ENCODE data around the gene MACC1.
A peak's percentile ranks its signal among the peaks of the same experiment; 100 is the strongest.

The MACC1 gene

DNA sequence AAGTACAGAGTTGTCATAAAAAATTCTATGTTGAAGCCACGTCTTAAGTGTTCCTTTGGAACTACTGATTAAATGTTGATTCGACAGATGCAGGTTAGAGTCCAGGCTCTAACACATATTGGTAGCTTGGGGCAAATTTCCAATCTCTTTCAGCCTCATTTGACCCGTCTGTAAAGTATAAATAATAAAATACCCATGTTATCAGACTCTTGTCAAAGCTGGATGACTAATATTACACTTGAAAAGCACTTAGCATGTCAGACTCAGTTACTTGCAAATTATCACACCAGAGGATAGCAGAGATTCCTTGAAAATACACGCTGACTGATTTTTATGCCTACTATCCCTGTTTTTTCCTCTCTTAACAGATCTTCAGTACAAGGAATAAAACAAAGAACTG lies 18.1 kb upstream of the MACC1 start:
- in situ Hi-C loops (cut with HindIII; ENCODE audit: low pct_ligation_motif_present, low pct_unique_long_range_greater_than_20kb, low sequenced_read_pairs), result no loop called here
- DNase-seq, result no peak

DNA sequence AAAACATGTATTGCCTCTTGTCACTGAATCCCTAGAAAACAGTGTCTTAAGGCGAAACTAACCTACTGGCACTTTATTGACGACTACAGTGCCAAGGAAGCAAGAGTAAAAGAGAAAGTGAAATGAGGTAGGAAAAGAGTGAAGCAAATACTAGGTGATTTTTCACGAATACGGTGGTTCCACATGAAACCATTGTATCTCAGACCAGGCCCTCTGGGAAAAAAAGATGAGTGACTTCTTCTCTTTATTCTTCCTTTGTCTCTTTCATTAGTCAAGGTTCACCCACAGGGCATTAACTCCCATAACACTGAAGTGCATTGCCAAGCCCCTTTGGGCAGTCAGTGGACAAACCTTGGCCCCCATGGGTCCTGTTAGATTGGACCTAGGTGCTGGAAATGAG lies 16.2 kb upstream of the MACC1 start:
- in situ Hi-C loops (cut with HindIII; ENCODE audit: low pct_ligation_motif_present, low pct_unique_long_range_greater_than_20kb, low sequenced_read_pairs), result no loop called here
- no peak for DNase-seq

DNA sequence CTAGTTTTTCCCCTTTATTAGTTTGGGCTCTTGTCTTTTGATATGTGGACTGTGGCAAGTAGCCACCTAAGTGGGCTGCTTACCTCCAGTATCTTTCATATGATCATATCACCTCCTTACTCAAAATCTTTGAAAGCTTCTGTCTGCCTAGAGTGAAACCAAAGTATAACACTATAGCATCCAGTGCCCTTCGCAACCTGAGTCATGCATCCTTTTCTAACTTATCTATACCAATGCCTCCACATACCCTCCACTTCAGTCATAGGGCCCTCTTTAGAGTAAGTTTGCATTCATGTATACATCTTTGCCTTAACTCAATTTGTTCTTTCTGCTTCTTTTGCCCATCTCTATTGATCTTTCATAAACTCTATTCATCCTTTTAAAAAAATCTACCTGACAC lies 15.7 kb upstream of the MACC1 start:
- in situ Hi-C loops (cut with HindIII; ENCODE audit: low pct_ligation_motif_present, low pct_unique_long_range_greater_than_20kb, low sequenced_read_pairs), result no loop called here

DNA sequence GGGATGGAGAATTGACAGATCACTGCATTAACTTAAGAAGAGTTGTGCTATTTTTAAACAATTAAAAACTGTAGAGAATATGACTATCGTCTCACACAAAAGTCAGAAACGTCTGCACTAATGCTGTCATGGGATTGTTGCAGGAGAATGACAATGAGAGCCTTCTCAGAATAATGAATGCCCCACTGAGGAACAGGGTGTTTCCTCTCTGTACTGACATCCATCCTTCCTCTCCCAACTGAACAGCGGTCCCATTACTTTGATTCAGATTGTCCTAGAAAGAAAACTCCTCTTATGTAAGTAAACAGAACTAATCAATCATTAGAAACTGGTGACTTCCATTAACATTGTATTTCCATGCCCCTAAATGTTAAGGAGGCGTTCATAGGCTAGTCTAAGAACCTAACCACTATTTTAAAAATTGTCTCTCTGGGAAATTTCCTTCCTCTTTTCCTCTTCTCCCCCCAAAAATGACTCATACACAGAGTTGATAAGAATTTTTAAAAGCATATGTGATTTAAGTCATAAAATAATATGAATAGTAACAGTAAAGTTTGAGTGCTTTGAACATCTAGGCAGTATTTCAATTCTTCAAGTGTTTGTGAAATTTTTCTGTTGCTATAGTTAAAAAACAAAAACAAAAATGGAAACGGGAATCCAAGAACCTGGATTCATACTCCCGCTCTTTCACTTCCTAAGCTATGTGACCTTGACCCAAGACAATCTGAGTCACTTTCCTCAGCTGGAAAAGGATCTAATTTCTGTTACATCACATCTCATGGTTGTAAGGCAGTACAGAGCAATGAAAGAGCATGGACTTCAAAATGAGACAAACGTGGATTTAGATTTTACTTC lies 12.7 kb upstream of the MACC1 start:
- peak; percentile 49 for DNase-seq
- in situ Hi-C loops (cut with HindIII; ENCODE audit: low pct_ligation_motif_present, low pct_unique_long_range_greater_than_20kb, low sequenced_read_pairs), result no loop called here

More for the DNA sequence above, 15.7 kb upstream of the MACC1 start:
- no peak for DNase-seq

DNA sequence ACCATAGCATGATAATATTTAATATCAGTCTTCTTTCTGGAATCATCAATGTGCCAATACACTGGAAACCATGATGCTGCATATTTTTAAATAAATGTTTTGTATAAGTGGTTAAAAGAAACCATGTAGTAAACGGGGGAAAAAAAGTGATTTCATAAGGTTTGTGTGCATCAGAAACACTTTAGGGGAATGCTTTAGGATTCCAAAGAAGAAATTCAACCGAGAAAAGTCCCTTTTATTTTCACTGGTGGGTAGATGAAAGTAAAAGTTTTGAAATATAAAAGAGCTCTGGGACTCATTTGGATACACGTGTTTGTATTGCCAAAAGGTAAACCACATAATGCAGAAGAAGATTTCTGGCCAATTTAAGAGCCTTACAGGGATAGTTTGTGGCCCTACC lies 11.9 kb upstream of the MACC1 start:
- DNase-seq, result no peak
- in situ Hi-C loops (cut with HindIII; ENCODE audit: low pct_ligation_motif_present, low pct_unique_long_range_greater_than_20kb, low sequenced_read_pairs), result no loop called here

DNA sequence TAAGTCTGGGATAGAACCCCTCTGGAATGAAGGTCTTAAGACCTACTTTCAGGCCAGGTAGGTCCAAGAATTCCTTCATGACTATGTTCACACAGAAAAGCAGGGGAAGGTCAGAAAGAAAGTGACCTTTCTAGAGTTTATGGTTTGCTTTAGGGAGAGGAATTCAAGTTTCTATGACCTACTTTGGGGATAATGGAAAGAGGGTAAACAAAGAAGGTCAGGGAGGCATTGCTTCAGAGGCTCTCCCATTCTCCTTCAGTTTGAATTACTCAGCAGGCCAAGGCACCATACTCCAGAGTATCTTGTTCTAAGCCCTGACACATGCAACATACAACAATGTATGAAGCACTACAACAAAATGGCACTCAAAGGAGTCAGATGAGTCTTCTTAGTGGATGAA lies 11.5 kb upstream of the MACC1 start:
- in situ Hi-C loops (cut with HindIII; ENCODE audit: low pct_ligation_motif_present, low pct_unique_long_range_greater_than_20kb, low sequenced_read_pairs), result no loop called here
- DNase-seq, result no peak

DNA sequence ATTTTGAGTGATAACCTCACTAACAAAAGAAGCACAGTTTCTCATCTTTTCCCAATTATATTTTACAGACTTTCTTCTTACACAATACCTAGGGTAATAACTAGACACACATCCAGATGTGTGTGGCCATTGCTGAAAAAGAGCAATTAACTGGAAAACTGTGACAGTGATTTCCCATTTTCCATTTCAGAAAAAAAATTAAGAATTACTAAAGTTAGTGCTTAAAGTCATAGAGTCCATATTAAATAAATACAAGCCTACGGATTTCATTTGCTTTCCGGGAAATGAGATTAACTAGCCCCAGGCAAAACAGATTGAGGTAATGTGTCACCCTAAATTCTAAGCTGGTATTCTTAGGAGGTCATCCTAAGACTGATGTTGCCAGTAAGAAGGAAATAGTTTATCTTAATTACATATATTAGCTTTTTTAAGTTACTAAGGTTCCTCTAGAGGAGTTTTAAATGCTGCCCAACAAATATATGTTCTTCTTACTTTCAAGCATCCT lies 10.2 kb upstream of the MACC1 start:
- DNase-seq, result no peak
- in situ Hi-C loops (cut with HindIII; ENCODE audit: low pct_ligation_motif_present, low pct_unique_long_range_greater_than_20kb, low sequenced_read_pairs), result no loop called here

DNA sequence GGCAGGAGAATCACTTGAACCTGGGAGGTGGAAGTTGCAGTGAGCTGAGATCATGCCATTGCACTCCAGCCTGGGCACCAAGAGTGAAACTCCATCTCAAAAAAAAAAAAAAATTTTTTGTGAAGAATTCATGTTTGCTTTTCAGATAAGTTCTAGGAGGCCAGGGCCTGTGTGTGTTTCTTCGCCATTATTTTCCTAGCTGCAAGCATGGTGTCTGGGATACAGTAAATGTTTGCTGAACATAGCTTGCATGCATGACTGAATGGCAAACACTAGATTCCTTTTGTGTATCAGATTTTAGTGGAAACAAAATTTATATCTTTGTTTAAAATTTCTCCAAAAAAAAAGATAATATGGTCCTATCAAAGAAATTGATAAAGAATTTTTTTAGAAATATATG lies 9.7 kb upstream of the MACC1 start:
- no peak for DNase-seq
- in situ Hi-C loops (cut with HindIII; ENCODE audit: low pct_ligation_motif_present, low pct_unique_long_range_greater_than_20kb, low sequenced_read_pairs), result no loop called here

DNA sequence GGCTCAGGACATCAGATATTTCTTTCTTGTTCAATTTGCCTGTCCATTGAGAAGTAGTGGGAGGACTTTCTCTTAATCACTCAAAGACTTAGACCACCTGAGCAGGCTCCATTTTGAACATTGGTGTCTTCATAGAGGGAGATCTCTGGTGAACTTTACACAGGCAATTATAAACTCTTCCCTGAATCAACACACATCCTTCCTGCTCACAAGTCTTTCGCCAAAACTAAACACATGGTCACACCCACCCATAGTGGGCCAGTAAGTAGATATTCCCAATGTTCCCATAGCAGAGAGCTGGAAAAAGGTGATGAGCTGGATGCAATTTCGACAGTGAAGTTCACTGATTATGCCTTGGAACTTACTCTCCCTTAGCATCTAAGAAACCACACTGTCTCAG lies 8.2 kb upstream of the MACC1 start:
- in situ Hi-C loops (cut with HindIII; ENCODE audit: low pct_ligation_motif_present, low pct_unique_long_range_greater_than_20kb, low sequenced_read_pairs), result no loop called here

DNA sequence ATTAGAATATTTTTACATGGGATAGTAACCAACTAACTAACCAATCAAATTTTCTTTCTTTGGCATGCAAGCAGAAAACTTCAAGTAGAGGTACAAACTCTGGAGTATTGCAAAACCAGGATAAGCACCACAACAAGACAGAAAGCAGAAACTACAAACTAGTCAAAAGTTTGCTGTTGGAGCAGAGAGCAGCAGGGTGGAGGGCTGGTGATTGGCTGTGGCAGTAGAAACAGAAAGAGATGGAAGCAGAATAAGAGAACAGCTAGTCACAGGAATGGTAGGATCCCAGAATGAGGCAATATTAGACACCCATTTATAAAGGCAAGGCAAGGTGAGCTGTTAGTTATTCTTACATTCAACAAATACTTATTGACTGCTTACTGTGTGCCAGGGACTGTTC lies 6.8 kb upstream of the MACC1 start:
- no peak for DNase-seq
- in situ Hi-C loops (cut with HindIII; ENCODE audit: low pct_ligation_motif_present, low pct_unique_long_range_greater_than_20kb, low sequenced_read_pairs), result loop anchor here (25.0 kb wide), 1 partner anchor 88 kb away; no protein-coding TSS in a partner anchor

More for the DNA sequence above, 8.2 kb upstream of the MACC1 start:
- DNase-seq, result no peak

DNA sequence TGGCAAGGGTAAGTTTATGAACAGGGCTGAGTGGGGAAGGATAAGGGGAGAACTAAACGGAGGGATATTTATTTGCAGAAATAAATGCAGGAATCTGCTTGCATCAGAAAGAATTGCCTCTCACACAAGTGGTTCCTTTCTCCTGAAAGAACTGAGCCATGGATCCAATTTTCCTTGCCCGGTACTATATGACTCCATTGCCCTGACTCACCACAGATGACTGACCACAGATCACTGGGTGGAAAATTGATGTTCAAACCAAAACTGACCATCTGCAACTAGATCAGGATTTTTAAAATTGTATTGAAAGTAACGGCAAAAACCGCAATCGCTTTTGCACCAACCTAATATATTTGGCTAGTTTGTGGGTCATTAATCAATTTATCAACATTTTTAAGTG lies 6.2 kb upstream of the MACC1 start:
- DNase-seq, result no peak
- in situ Hi-C loops (cut with HindIII; ENCODE audit: low pct_ligation_motif_present, low pct_unique_long_range_greater_than_20kb, low sequenced_read_pairs), result loop anchor here (25.0 kb wide), 1 partner anchor 89 kb away; no protein-coding TSS in a partner anchor

DNA sequence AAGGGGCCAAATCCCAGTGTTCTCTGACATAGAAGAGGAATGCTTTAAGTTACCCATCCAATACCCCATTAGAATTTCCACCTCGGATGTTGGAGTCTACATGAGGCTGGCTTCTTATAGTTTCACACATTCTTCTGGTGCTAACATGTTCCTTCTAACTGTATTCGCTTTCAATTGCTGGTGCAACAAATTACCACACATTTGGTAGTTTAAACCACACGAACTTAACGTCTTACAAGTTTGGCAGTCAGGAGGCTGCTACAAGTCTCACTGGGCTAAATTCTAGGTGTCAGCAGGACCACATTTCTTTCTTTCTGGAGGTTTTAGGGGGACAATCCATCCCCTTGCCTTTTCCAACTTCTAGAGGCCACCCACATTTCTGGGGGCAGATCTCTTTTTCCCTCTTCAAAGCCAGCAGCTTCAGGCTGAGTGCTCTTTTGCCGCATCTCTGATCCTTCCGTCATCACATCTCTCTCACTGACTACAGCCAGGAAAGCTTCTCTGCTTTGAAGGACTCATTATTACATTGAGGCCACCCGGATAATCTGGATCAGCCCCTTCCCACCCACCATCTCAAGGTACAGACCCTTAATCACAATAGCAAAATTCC lies 5.1 kb upstream of the MACC1 start:
- in situ Hi-C loops (cut with HindIII; ENCODE audit: low pct_ligation_motif_present, low pct_unique_long_range_greater_than_20kb, low sequenced_read_pairs), result loop anchor here (25.0 kb wide), 1 partner anchor 90 kb away; no protein-coding TSS in a partner anchor
- DNase-seq, result no peak

DNA sequence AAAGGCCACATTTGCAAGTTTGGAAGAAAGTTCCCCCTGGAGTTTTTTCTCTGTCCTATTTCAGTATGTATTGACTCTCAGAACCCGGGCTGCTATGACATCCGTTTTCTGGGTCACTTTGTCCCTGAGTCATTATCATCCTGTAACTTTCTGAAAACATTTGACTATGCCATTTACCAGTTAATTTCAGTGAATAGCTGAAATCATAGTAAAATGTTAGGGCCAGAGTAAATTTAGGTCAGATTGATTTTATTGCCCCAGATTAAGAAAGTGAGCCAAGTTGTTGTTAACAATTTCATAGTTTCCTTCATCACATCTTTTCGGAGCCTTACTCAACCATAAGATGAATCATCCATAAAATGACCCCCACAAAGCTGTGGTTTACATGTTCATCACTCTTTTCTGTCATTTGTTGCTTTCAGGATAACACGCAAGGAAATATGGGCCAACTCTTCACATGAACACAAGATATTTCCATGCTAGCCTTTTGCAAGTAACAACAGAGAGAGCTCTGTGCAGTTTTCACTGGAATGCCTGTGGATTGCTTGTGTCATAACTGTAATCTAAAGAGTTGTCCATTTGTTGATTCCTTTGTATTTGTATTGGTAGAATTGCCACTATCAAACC lies 3.9 kb upstream of the MACC1 start:
- in situ Hi-C loops (cut with HindIII; ENCODE audit: low pct_ligation_motif_present, low pct_unique_long_range_greater_than_20kb, low sequenced_read_pairs), result loop anchor here (25.0 kb wide), 1 partner anchor 91 kb away; no protein-coding TSS in a partner anchor
- no peak for DNase-seq

DNA sequence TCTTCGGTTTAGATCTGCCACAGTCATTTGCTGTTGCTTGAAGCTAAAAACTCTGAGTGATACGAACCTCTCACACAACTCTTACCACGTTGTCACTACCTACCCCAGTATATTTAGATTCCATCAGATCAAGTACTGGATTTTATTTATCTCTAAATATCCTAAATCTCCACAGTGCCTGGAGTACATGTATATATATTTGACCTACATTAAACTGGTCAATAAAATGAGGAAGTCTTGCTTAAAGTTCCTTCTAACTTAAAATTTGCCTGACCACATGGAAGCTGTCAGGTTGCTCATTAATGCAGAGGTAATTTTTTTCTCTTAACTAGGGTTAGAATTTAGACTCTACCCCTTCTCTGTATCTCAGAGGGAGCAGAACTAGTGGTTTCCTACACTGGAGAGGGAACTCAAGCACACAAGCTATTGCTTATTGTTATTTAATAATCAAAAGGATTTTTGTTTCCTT lies 3.1 kb upstream of the MACC1 start:
- in situ Hi-C loops (cut with HindIII; ENCODE audit: low pct_ligation_motif_present, low pct_unique_long_range_greater_than_20kb, low sequenced_read_pairs), result loop anchor here (25.0 kb wide), 1 partner anchor 92 kb away; no protein-coding TSS in a partner anchor
- DNase-seq, result no peak

DNA sequence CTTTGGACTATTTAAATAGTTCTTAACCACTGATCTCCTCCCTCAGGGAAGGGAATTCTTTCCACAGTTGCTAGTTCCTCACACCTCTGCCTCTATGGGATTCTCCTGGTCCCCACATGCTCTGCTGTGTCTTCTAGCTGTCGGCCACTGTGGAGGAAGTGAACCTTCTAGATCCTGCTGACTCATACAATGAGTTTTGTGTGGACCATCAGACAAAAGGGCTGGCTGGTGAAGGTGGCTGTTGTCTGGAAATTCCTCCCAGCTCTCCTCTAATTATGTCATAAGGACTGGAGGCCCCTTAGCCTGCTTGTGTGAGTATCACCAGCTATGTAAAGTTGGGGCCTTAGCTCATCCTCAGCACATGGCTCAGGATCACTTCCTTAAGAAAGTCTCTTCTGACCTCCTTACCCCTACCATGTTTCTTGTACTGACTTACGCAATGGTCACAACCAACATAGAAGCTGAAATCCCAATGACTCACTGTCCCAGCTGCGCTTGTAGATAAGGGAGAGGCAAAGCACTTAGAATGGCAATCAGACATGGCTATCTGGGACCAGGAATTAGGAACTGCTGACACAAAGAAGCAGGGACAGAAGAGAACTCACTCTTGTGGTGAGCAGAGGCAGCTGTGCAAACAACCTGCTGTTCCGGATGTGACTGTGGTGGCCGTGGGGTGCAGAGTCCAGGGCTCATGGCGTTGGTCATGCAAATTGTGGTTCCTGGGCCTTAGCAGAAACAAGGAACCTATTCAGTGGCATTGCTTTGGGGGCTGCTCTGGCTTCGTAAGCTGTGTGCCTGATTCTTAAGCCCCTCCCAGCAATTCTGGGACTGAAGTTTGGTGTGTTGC lies 2.5 kb upstream of the MACC1 start:
- no peak for DNase-seq

DNA sequence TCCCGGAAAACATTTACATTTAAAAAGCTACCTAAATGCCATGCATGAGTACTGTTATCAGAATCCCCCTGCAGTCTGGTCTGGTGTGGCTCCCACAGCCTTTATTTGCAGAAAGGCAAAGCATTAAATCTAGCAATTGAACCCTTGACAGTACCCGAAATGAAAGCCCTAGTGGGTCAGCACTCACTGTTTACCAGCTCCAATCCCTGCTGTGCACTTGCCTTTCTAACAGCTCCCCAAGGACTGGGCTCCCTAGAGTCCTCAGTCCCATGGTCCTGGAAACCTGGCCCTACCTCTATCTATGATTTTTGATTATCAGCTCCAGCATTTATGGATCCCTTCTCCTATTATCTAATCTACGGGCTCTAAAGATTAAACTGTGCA lies 1.9 kb upstream of the MACC1 start:
- DNase-seq, result no peak
- in situ Hi-C loops (cut with HindIII; ENCODE audit: low pct_ligation_motif_present, low pct_unique_long_range_greater_than_20kb, low sequenced_read_pairs), result loop anchor here (25.0 kb wide), 1 partner anchor 93 kb away; no protein-coding TSS in a partner anchor

More for the DNA sequence above, 2.5 kb upstream of the MACC1 start:
- in situ Hi-C loops (cut with HindIII; ENCODE audit: low pct_ligation_motif_present, low pct_unique_long_range_greater_than_20kb, low sequenced_read_pairs), result loop anchor here (25.0 kb wide), 1 partner anchor 93 kb away; no protein-coding TSS in a partner anchor

DNA sequence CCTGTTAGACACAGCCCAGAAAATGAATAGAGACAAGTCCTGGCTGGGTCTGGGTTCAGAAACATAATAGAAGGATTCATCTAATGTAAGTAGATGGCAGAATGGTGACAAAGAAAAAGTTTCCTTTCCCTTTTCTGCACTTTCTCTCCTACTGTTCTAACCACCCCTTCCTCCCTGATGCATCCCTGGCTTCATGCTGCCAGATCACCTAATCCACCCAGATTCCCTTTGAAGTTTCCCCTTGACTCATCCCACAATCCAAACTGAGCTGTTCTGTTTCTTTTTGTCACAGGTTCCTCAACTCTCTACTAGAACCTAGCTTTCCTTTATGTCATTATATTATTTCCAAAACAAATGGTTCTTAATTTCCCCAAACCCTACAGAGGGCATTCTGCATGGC lies 1.1 kb upstream of the MACC1 start:
- no peak for DNase-seq
- in situ Hi-C loops (cut with HindIII; ENCODE audit: low pct_ligation_motif_present, low pct_unique_long_range_greater_than_20kb, low sequenced_read_pairs), result loop anchor here (25.0 kb wide), 1 partner anchor 94 kb away; no protein-coding TSS in a partner anchor

DNA sequence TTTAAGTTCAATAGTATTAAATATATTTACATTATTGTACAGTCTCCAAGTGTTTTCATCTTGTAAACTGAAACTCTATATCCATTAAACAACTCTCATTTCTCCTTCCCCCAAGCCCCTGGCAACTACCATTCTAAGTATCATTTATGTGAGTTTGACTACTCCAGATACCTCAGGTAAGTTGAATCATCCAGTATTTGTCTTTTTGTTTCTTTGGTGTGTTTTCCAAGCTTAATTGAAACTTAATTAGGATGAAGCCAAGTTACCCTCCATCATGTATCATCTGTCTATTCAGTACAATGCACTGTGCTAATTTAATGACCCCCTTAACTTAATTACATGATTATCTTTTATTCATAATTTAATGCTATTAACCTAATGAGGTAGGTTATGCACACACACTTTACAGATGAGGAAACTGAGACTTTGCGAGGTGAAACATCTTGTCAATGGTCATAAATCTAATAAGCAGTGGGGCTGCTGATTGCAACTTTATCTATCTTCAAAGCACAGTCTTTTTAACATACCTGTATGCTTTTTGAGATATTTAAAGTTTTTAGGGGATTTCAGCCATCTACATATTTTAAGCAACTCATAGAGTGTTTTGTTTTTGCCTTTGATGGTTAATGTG lies 663 bp downstream of the MACC1 start:
- in situ Hi-C loops (cut with HindIII; ENCODE audit: low pct_ligation_motif_present, low pct_unique_long_range_greater_than_20kb, low sequenced_read_pairs), result loop anchor here (25.0 kb wide), 1 partner anchor 96 kb away; no protein-coding TSS in a partner anchor
- no peak for DNase-seq

Data from ACHN (cell line).